ENCODE measurements around the gene PLCXD1. TPM values are rescaled to one million over a fixed set of nuclear protein-coding genes. Genes with fewer than 3 reads are reported as not detected.
"Not testable (repeated sequence)": the region's sequence is repeated elsewhere in the genome, so short reads cannot be mapped to it uniquely, and the experiment has no call there.

Gene PLCXD1
- 10 to 100 TPM in 2 of 4 donors, 1 to 10 TPM in 2; 3.8 to 40.9 (median 13.3) TPM for polyA plus RNA-seq
- long read RNA-seq, donor 1, partial matches to known transcripts: 65 of 65 reads
- long read RNA-seq, donor 1, other reads (novel, unspliced or antisense): 0 of 65 reads
- long read RNA-seq, donor 2: 0 reads
- long read RNA-seq, donor 3, partial matches to known transcripts: 25 of 35 reads
- long read RNA-seq, donor 3, other reads (novel, unspliced or antisense): 10 of 35 reads
- long read RNA-seq, donor 4: 0 reads
- long read RNA-seq, donor 5, partial matches to known transcripts: 5 of 10 reads
- long read RNA-seq, donor 5, other reads (novel, unspliced or antisense): 5 of 10 reads
- long read RNA-seq, donor 6, partial matches to known transcripts: 18 of 18 reads
- long read RNA-seq, donor 6, other reads (novel, unspliced or antisense): 0 of 18 reads
- long read RNA-seq, donor 7, full-length matches to known transcripts: 1 of 87 reads
- long read RNA-seq, donor 7, partial matches to known transcripts: 86 of 87 reads
- long read RNA-seq, donor 7, other reads (novel, unspliced or antisense): 0 of 87 reads
- long read RNA-seq, donor 8: 0 reads
- long read RNA-seq, donor 9: 0 reads
- long read RNA-seq, donor 10, partial matches to known transcripts: 52 of 52 reads
- long read RNA-seq, donor 10, other reads (novel, unspliced or antisense): 0 of 52 reads

GRCh38 chrX:281166-281999, at the start of gene PLCXD1:
PLCXD1 (plus strand) TSS chrX:281381; CDS start chrX:284188, 2,807 bp downstream.
- WGBS, 3 donors: 29 to 42% (median 35%) methylated on average over 24 to 25 of the region's 25 CpGs
- H3K27me3 ChIP-seq (ENCODE audit: control insufficient read depth in 3 of 3, insufficient read depth in 3 of 3, low read length in 3 of 3): peaks cover 0 to 6% (median 0%) of the 10 kb centered on the region in 3 donors
- peak within 1 kb of the TSS in 2 of 3 donors; percentile 60 to 65 for H3K27ac ChIP-seq (ENCODE audit: low read depth in 1 of 3, low read length in 2 of 3)

GRCh38 chrX:231637-232277, 49.4 kb upstream of the PLCXD1 start:
- not testable (repeated sequence) for H3K4me1 ChIP-seq (ENCODE audit: control insufficient read depth in 3 of 3, insufficient read depth in 2 of 3, low read depth in 1 of 3, low read length in 2 of 3); H3K9me3 ChIP-seq (ENCODE audit: control insufficient read depth in 2 of 2, insufficient read depth in 1 of 2, low read depth in 1 of 2, low read length in 1 of 2); H3K36me3 ChIP-seq (ENCODE audit: control insufficient read depth in 3 of 3, insufficient read depth in 2 of 3, low read depth in 1 of 3, low read length in 3 of 3); DNase-seq; H3K27ac ChIP-seq (ENCODE audit: low read depth in 1 of 3, low read length in 2 of 3); H3K4me3 ChIP-seq (ENCODE audit: low read depth in 1 of 3, low read length in 3 of 3); H3K27me3 ChIP-seq (ENCODE audit: control insufficient read depth in 3 of 3, insufficient read depth in 3 of 3, low read length in 3 of 3)
- peak; percentile 98 for FAIRE-seq
- WGBS, 3 donors: 7% methylated on average over 6 of the region's 45 CpGs; no CpG with 5 or more reads in 2 of the 3 donors

More at GRCh38 chrX:281166-281999, at the start of gene PLCXD1:
- DNase-seq: peak in 1 of 2 donors; percentile 85
- Histone ChIP-seq H3K9me3 (ENCODE audit: control insufficient read depth in 2 of 2, insufficient read depth in 1 of 2, low read depth in 1 of 2, low read length in 1 of 2) (no peaks in the 10 kb centered on the region), H3K36me3 (ENCODE audit: control insufficient read depth in 3 of 3, insufficient read depth in 2 of 3, low read depth in 1 of 3, low read length in 3 of 3) (peaks cover 0 to 18% (median 0%) of the 10 kb centered on the region in 3 donors), H3K4me3 (ENCODE audit: low read depth in 1 of 3, low read length in 3 of 3) (peak within 1 kb of the TSS in 2 of 3 donors; percentile 11 to 22), H3K4me1 (ENCODE audit: control insufficient read depth in 3 of 3, insufficient read depth in 2 of 3, low read depth in 1 of 3, low read length in 2 of 3) (peaks cover 0 to 6% (median 0%) of the 10 kb centered on the region in 3 donors)
- no peak for FAIRE-seq

- WGBS, 3 donors: 58% methylated on average over 11 of the region's 42 CpGs; no CpG with 5 or more reads in 2 of the 3 donors
- not testable (repeated sequence) for FAIRE-seq
Observed at GRCh38 chrX:232278-232655, 48.9 kb upstream of the PLCXD1 start.

GRCh38 chrX:236201-236600, 45.0 kb upstream of the PLCXD1 start:
- not testable (repeated sequence) for FAIRE-seq; DNase-seq; H3K27ac ChIP-seq (ENCODE audit: low read depth in 1 of 3, low read length in 2 of 3); H3K36me3 ChIP-seq (ENCODE audit: control insufficient read depth in 3 of 3, insufficient read depth in 2 of 3, low read depth in 1 of 3, low read length in 3 of 3); H3K4me3 ChIP-seq (ENCODE audit: low read depth in 1 of 3, low read length in 3 of 3); H3K4me1 ChIP-seq (ENCODE audit: control insufficient read depth in 3 of 3, insufficient read depth in 2 of 3, low read depth in 1 of 3, low read length in 2 of 3); H3K9me3 ChIP-seq (ENCODE audit: control insufficient read depth in 2 of 2, insufficient read depth in 1 of 2, low read depth in 1 of 2, low read length in 1 of 2); H3K27me3 ChIP-seq (ENCODE audit: control insufficient read depth in 3 of 3, insufficient read depth in 3 of 3, low read length in 3 of 3)
- WGBS, 3 donors: no CpG with 5 or more reads among the region's 6 CpGs

More at GRCh38 chrX:232278-232655, 48.9 kb upstream of the PLCXD1 start:
- H3K4me3 ChIP-seq (ENCODE audit: low read depth in 1 of 3, low read length in 3 of 3); H3K4me1 ChIP-seq (ENCODE audit: control insufficient read depth in 3 of 3, insufficient read depth in 2 of 3, low read depth in 1 of 3, low read length in 2 of 3); H3K27me3 ChIP-seq (ENCODE audit: control insufficient read depth in 3 of 3, insufficient read depth in 3 of 3, low read length in 3 of 3); H3K36me3 ChIP-seq (ENCODE audit: control insufficient read depth in 3 of 3, insufficient read depth in 2 of 3, low read depth in 1 of 3, low read length in 3 of 3); H3K27ac ChIP-seq (ENCODE audit: low read depth in 1 of 3, low read length in 2 of 3); H3K9me3 ChIP-seq (ENCODE audit: control insufficient read depth in 2 of 2, insufficient read depth in 1 of 2, low read depth in 1 of 2, low read length in 1 of 2); DNase-seq: not testable (repeated sequence)

- FAIRE-seq (no peak), DNase-seq (no peak)
- H3K9me3 ChIP-seq (ENCODE audit: control insufficient read depth in 2 of 2, insufficient read depth in 1 of 2, low read depth in 1 of 2, low read length in 1 of 2): peaks cover 0 to 8% of the 10 kb centered on the region in 2 donors
Observed at GRCh38 chrX:250965-251364, 30.2 kb upstream of the PLCXD1 start.

GRCh38 chrX:251396-252243, 29.6 kb upstream of the PLCXD1 start:
- H3K4me3 ChIP-seq (ENCODE audit: low read depth in 1 of 3, low read length in 3 of 3); H3K36me3 ChIP-seq (ENCODE audit: control insufficient read depth in 3 of 3, insufficient read depth in 2 of 3, low read depth in 1 of 3, low read length in 3 of 3); H3K27ac ChIP-seq (ENCODE audit: low read depth in 1 of 3, low read length in 2 of 3); H3K4me1 ChIP-seq (ENCODE audit: control insufficient read depth in 3 of 3, insufficient read depth in 2 of 3, low read depth in 1 of 3, low read length in 2 of 3); H3K27me3 ChIP-seq (ENCODE audit: control insufficient read depth in 3 of 3, insufficient read depth in 3 of 3, low read length in 3 of 3); H3K9me3 ChIP-seq (ENCODE audit: control insufficient read depth in 2 of 2, insufficient read depth in 1 of 2, low read depth in 1 of 2, low read length in 1 of 2); FAIRE-seq: not testable (repeated sequence)
- DNase-seq: peak in 1 of 2 donors; percentile 1
- WGBS, 3 donors: 75 to 83% (median 81%) methylated on average over 17 of the region's 17 CpGs

More at GRCh38 chrX:250965-251364, 30.2 kb upstream of the PLCXD1 start:
- WGBS, 3 donors: 78 to 86% (median 83%) methylated on average over 10 to 14 of the region's 14 CpGs
- Histone ChIP-seq H3K27ac (ENCODE audit: low read depth in 1 of 3, low read length in 2 of 3) (peak overlapping the region in 1 of 3 donors; percentile 71), H3K4me1 (ENCODE audit: control insufficient read depth in 3 of 3, insufficient read depth in 2 of 3, low read depth in 1 of 3, low read length in 2 of 3) (no peaks in the 10 kb centered on the region), H3K36me3 (ENCODE audit: control insufficient read depth in 3 of 3, insufficient read depth in 2 of 3, low read depth in 1 of 3, low read length in 3 of 3) (no peaks in the 10 kb centered on the region), H3K4me3 (ENCODE audit: low read depth in 1 of 3, low read length in 3 of 3) (no peak overlapping the region), H3K27me3 (ENCODE audit: control insufficient read depth in 3 of 3, insufficient read depth in 3 of 3, low read length in 3 of 3) (no peaks in the 10 kb centered on the region)

GRCh38 chrX:252244-252956, 28.8 kb upstream of the PLCXD1 start:
- peaks cover 0 to 8% of the 10 kb centered on the region in 2 donors for H3K9me3 ChIP-seq (ENCODE audit: control insufficient read depth in 2 of 2, insufficient read depth in 1 of 2, low read depth in 1 of 2, low read length in 1 of 2)
- peak in 1 of 2 donors; percentile 0 for DNase-seq
- H3K4me3 ChIP-seq (ENCODE audit: low read depth in 1 of 3, low read length in 3 of 3): no peak overlapping the region
- WGBS, 3 donors: 82 to 88% (median 86%) methylated on average over 12 of the region's 12 CpGs
- H3K27me3 ChIP-seq (ENCODE audit: control insufficient read depth in 3 of 3, insufficient read depth in 3 of 3, low read length in 3 of 3): no peaks in the 10 kb centered on the region
- H3K27ac ChIP-seq (ENCODE audit: low read depth in 1 of 3, low read length in 2 of 3): no peak overlapping the region
- H3K4me1 ChIP-seq (ENCODE audit: control insufficient read depth in 3 of 3, insufficient read depth in 2 of 3, low read depth in 1 of 3, low read length in 2 of 3): no peaks in the 10 kb centered on the region
- FAIRE-seq: no peak
- no peaks in the 10 kb centered on the region for H3K36me3 ChIP-seq (ENCODE audit: control insufficient read depth in 3 of 3, insufficient read depth in 2 of 3, low read depth in 1 of 3, low read length in 3 of 3)
